ENCODE results near the gene TMEM135.
"Not testable (repeated sequence)": the region's sequence is repeated elsewhere in the genome, so short reads cannot be mapped to it uniquely, and the experiment has no call there.

The TMEM135 gene

GRCh38 chr11:87092159-87092558, 54.4 kb downstream of the TMEM135 start:
- Histone ChIP-seq H3K4me3 (ENCODE audit: low read length) (no peak overlapping the region), H3K36me3 (ENCODE audit: insufficient read depth, low read length) (no peaks in the 10 kb centered on the region), H3K27me3 (ENCODE audit: control insufficient read depth, insufficient read depth, low read length) (no peaks in the 10 kb centered on the region), H3K4me2 (ENCODE audit: low read length) (no peak overlapping the region), H3K4me1 (ENCODE audit: control insufficient read depth, insufficient read depth, low read length) (no peaks in the 10 kb centered on the region), H3K9ac (ENCODE audit: low read depth, low read length) (no peak overlapping the region), H3K9me3 (replicated peaks; ENCODE audit: low read length) (no peaks in the 10 kb centered on the region)

GRCh38 chr11:87092567-87092966, 54.8 kb downstream of the TMEM135 start:
- Histone ChIP-seq H3K4me2 (ENCODE audit: low read length) (no peak overlapping the region), H3K27me3 (ENCODE audit: control insufficient read depth, insufficient read depth, low read length) (no peaks in the 10 kb centered on the region), H3K4me3 (ENCODE audit: low read length) (no peak overlapping the region), H3K9me3 (replicated peaks; ENCODE audit: low read length) (no peaks in the 10 kb centered on the region), H3K36me3 (ENCODE audit: insufficient read depth, low read length) (no peaks in the 10 kb centered on the region), H3K9ac (ENCODE audit: low read depth, low read length) (no peak overlapping the region), H3K4me1 (ENCODE audit: control insufficient read depth, insufficient read depth, low read length) (no peaks in the 10 kb centered on the region)

- Histone ChIP-seq H3K4me1 (ENCODE audit: control insufficient read depth, insufficient read depth, low read length) (no peaks in the 10 kb centered on the region), H3K4me3 (ENCODE audit: low read length) (no peak overlapping the region), H3K27me3 (ENCODE audit: control insufficient read depth, insufficient read depth, low read length) (no peaks in the 10 kb centered on the region), H3K9me3 (replicated peaks; ENCODE audit: low read length) (no peaks in the 10 kb centered on the region), H3K4me2 (ENCODE audit: low read length) (no peak overlapping the region), H3K36me3 (ENCODE audit: insufficient read depth, low read length) (no peaks in the 10 kb centered on the region), H3K9ac (ENCODE audit: low read depth, low read length) (no peak overlapping the region)
These were observed 59.8 kb downstream of the TMEM135 start for GRCh38 chr11:87097582-87097981.

GRCh38 chr11:87101956-87102580, 64.3 kb downstream of the TMEM135 start:
- Histone ChIP-seq H3K36me3 (ENCODE audit: insufficient read depth, low read length) (no peaks in the 10 kb centered on the region), H3K4me1 (ENCODE audit: control insufficient read depth, insufficient read depth, low read length) (no peaks in the 10 kb centered on the region), H3K4me2 (ENCODE audit: low read length) (no peak overlapping the region)

GRCh38 chr11:87105826-87106225, 68.1 kb downstream of the TMEM135 start:
- H3K4me3 ChIP-seq (ENCODE audit: low read length); H3K36me3 ChIP-seq (ENCODE audit: insufficient read depth, low read length); H3K4me2 ChIP-seq (ENCODE audit: low read length); H3K9ac ChIP-seq (ENCODE audit: low read depth, low read length); H3K9me3 ChIP-seq (replicated peaks; ENCODE audit: low read length); H3K27me3 ChIP-seq (ENCODE audit: control insufficient read depth, insufficient read depth, low read length); H3K4me1 ChIP-seq (ENCODE audit: control insufficient read depth, insufficient read depth, low read length): not testable (repeated sequence)

More at GRCh38 chr11:87101956-87102580, 64.3 kb downstream of the TMEM135 start:
- no peaks in the 10 kb centered on the region for H3K9me3 ChIP-seq (replicated peaks; ENCODE audit: low read length)
- H3K27me3 ChIP-seq (ENCODE audit: control insufficient read depth, insufficient read depth, low read length): no peaks in the 10 kb centered on the region
- no peak overlapping the region for H3K9ac ChIP-seq (ENCODE audit: low read depth, low read length)
- no peak overlapping the region for H3K4me3 ChIP-seq (ENCODE audit: low read length)

- not testable (repeated sequence) for H3K9ac ChIP-seq (ENCODE audit: low read depth, low read length); H3K27me3 ChIP-seq (ENCODE audit: control insufficient read depth, insufficient read depth, low read length); H3K9me3 ChIP-seq (replicated peaks; ENCODE audit: low read length); H3K4me2 ChIP-seq (ENCODE audit: low read length); H3K4me3 ChIP-seq (ENCODE audit: low read length); H3K36me3 ChIP-seq (ENCODE audit: insufficient read depth, low read length); H3K4me1 ChIP-seq (ENCODE audit: control insufficient read depth, insufficient read depth, low read length)
These were observed 69.6 kb downstream of the TMEM135 start for GRCh38 chr11:87107379-87107778.

- Histone ChIP-seq H3K4me2 (ENCODE audit: low read length) (no peak overlapping the region), H3K9me3 (replicated peaks; ENCODE audit: low read length) (no peaks in the 10 kb centered on the region), H3K36me3 (ENCODE audit: insufficient read depth, low read length) (no peaks in the 10 kb centered on the region), H3K4me1 (ENCODE audit: control insufficient read depth, insufficient read depth, low read length) (no peaks in the 10 kb centered on the region), H3K9ac (ENCODE audit: low read depth, low read length) (no peak overlapping the region), H3K4me3 (ENCODE audit: low read length) (no peak overlapping the region), H3K27me3 (ENCODE audit: control insufficient read depth, insufficient read depth, low read length) (no peaks in the 10 kb centered on the region)
These were observed 72.9 kb downstream of the TMEM135 start for GRCh38 chr11:87110443-87111131.

- Histone ChIP-seq H3K27me3 (ENCODE audit: control insufficient read depth, insufficient read depth, low read length) (no peaks in the 10 kb centered on the region), H3K9ac (ENCODE audit: low read depth, low read length) (no peak overlapping the region), H3K4me1 (ENCODE audit: control insufficient read depth, insufficient read depth, low read length) (no peaks in the 10 kb centered on the region), H3K4me2 (ENCODE audit: low read length) (no peak overlapping the region), H3K9me3 (replicated peaks; ENCODE audit: low read length) (no peaks in the 10 kb centered on the region), H3K4me3 (ENCODE audit: low read length) (no peak overlapping the region), H3K36me3 (ENCODE audit: insufficient read depth, low read length) (no peaks in the 10 kb centered on the region)
These were observed 76.4 kb downstream of the TMEM135 start for GRCh38 chr11:87114093-87114492.

GRCh38 chr11:87116185-87116584, 78.5 kb downstream of the TMEM135 start:
- no peaks in the 10 kb centered on the region for H3K27me3 ChIP-seq (ENCODE audit: control insufficient read depth, insufficient read depth, low read length)
- H3K4me3 ChIP-seq (ENCODE audit: low read length): no peak overlapping the region
- no peaks in the 10 kb centered on the region for H3K9me3 ChIP-seq (replicated peaks; ENCODE audit: low read length)
- no peak overlapping the region for H3K9ac ChIP-seq (ENCODE audit: low read depth, low read length)
- H3K4me2 ChIP-seq (ENCODE audit: low read length): no peak overlapping the region
- H3K4me1 ChIP-seq (ENCODE audit: control insufficient read depth, insufficient read depth, low read length): no peaks in the 10 kb centered on the region
- no peaks in the 10 kb centered on the region for H3K36me3 ChIP-seq (ENCODE audit: insufficient read depth, low read length)

GRCh38 chr11:87120937-87121336, 83.2 kb downstream of the TMEM135 start:
- Histone ChIP-seq H3K4me1 (ENCODE audit: control insufficient read depth, insufficient read depth, low read length) (no peaks in the 10 kb centered on the region), H3K9ac (ENCODE audit: low read depth, low read length) (no peak overlapping the region), H3K36me3 (ENCODE audit: insufficient read depth, low read length) (no peaks in the 10 kb centered on the region), H3K4me2 (ENCODE audit: low read length) (no peak overlapping the region), H3K4me3 (ENCODE audit: low read length) (no peak overlapping the region), H3K27me3 (ENCODE audit: control insufficient read depth, insufficient read depth, low read length) (no peaks in the 10 kb centered on the region), H3K9me3 (replicated peaks; ENCODE audit: low read length) (no peaks in the 10 kb centered on the region)

GRCh38 chr11:87122852-87123251, 85.1 kb downstream of the TMEM135 start:
- Histone ChIP-seq H3K9me3 (replicated peaks; ENCODE audit: low read length) (no peaks in the 10 kb centered on the region), H3K36me3 (ENCODE audit: insufficient read depth, low read length) (no peaks in the 10 kb centered on the region), H3K4me1 (ENCODE audit: control insufficient read depth, insufficient read depth, low read length) (no peaks in the 10 kb centered on the region), H3K9ac (ENCODE audit: low read depth, low read length) (no peak overlapping the region), H3K4me2 (ENCODE audit: low read length) (no peak overlapping the region), H3K4me3 (ENCODE audit: low read length) (no peak overlapping the region), H3K27me3 (ENCODE audit: control insufficient read depth, insufficient read depth, low read length) (no peaks in the 10 kb centered on the region)

- Histone ChIP-seq H3K9ac (ENCODE audit: low read depth, low read length) (no peak overlapping the region), H3K36me3 (ENCODE audit: insufficient read depth, low read length) (no peaks in the 10 kb centered on the region), H3K27me3 (ENCODE audit: control insufficient read depth, insufficient read depth, low read length) (no peaks in the 10 kb centered on the region), H3K9me3 (replicated peaks; ENCODE audit: low read length) (no peaks in the 10 kb centered on the region), H3K4me2 (ENCODE audit: low read length) (no peak overlapping the region), H3K4me3 (ENCODE audit: low read length) (no peak overlapping the region), H3K4me1 (ENCODE audit: control insufficient read depth, insufficient read depth, low read length) (no peaks in the 10 kb centered on the region)
These were observed 87.5 kb downstream of the TMEM135 start for GRCh38 chr11:87125257-87125656.
